ENCODE data around the gene GNB2.

DNA sequence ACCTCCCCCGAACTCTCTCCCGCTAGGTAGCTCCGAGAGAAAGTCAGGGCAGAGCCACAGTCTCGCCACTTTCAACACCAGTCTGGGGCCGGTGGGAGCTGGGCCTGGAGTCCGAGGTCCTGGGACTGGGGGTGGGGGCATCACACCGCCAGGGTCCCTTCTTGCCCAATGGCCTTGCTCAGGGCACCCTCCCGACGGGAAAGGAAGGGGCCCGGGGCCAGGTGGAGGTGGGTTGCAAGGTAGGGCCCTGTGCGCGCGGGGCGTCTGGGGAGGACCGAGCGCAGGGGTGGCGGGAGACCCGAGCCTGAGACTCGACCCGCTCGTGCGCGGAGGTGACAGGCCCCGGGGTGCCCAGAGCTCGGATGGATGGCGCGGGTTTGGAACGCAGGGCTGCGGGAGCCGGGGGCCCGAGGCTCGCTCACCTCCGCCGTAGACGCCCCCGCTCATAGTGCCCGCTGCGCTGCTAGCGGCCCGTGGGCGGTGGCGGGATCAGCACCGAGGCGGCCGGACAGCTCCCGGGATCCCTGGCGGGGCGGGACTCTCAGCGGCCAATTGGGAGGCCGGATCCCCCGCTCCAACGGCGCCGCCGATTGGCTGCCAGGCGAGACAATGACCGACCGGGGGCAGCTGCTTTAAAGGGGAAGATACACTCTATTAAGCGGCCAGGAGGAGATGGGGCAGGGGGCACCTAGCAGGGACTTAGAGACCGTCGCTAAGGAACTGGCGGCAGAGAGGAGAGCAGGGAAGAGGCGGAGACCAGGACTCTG, 17.4 kb upstream of the GNB2 start, which contains the start of gene ACTL6B:
- no peak for TF ChIP-seq EZH2 (IDR thresholded peaks at IDR 0.05; ENCODE audit: borderline replicate concordance, low read length)
- TF ChIP-seq, protein P1, sequence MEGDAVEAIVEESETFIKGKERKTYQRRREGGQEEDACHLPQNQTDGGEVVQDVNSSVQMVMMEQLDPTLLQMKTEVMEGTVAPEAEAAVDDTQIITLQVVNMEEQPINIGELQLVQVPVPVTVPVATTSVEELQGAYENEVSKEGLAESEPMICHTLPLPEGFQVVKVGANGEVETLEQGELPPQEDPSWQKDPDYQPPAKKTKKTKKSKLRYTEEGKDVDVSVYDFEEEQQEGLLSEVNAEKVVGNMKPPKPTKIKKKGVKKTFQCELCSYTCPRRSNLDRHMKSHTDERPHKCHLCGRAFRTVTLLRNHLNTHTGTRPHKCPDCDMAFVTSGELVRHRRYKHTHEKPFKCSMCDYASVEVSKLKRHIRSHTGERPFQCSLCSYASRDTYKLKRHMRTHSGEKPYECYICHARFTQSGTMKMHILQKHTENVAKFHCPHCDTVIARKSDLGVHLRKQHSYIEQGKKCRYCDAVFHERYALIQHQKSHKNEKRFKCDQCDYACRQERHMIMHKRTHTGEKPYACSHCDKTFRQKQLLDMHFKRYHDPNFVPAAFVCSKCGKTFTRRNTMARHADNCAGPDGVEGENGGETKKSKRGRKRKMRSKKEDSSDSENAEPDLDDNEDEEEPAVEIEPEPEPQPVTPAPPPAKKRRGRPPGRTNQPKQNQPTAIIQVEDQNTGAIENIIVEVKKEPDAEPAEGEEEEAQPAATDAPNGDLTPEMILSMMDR (IDR thresholded peaks at IDR 0.05; ENCODE audit: low read length): no peak
